ENCODE data around the gene ANKRD13C. TPM values are rescaled to one million over a fixed set of nuclear protein-coding genes. Genes with fewer than 3 reads are reported as not detected.
A peak's percentile ranks its signal among the peaks of the same experiment; 100 is the strongest.

ANKRD13C gene
- total RNA-seq, 1 experiment from 2014 or later = 14.4 TPM

DNA sequence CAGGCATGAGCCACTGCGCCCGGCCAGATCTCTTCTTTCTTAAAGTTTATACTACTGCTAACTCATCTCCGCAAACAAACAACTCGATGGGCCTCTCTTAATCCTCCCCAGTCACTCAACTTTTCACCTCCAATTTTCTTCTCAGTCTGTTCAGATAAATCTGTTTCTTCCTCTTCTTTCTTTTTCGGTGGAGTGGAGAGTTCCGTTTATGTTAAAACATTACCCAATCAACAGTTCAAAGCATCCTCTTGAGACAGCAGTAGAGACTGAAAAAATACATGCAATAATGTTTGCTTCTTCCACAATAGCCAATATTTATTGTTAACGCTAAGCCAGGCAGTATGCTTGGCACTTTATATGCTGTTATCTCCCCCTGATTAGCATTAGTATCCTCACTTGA lies 1.4 kb upstream of the ANKRD13C start:
- CTCF ChIA-PET = no interaction called here
- peaks cover 11% of the 10 kb centered on the region for H3K36me3 Mint-ChIP-seq (ENCODE audit: insufficient read depth, unreplicated experiment)
- intact Hi-C loops (cut with micrococcal nuclease; ENCODE audit: unreplicated experiment) = no loop called here
- H3K27ac Mint-ChIP-seq (ENCODE audit: unreplicated experiment) = peak overlapping the region; percentile 46
- Histone ChIP-seq H3K4me1 (0 out of 2 replicates have a peak, but pooled peaks cover 8% of the 10 kb centered on the region), H3K36me3 (ENCODE audit: control insufficient read depth, insufficient read depth, low read length) (no peaks in the 10 kb centered on the region), H3K4me3 (ENCODE audit: low read depth, low read length) (no peak overlapping the region), H3K9me3 (no peaks in the 10 kb centered on the region), H3K27me3 (replicated peaks; ENCODE audit: control insufficient read depth, insufficient read depth, low read length) (no peaks in the 10 kb centered on the region)
- no peaks in the 10 kb centered on the region for H3K27me3 Mint-ChIP-seq (ENCODE audit: insufficient read depth, unreplicated experiment)
- TF ChIP-seq CTCF (IDR thresholded peaks at IDR 0.05; ENCODE audit: insufficient read depth in 1 of 2, low read depth in 1 of 2, low read length in 1 of 2, severe bottlenecking in 1 of 2, unreplicated experiment in 1 of 2) = no peak
- H3K9me3 Mint-ChIP-seq (ENCODE audit: unreplicated experiment) = no peaks in the 10 kb centered on the region
- BruUV-seq (replicated peaks) = no TSS peak
- peaks cover 19% of the 10 kb centered on the region for H3K4me1 Mint-ChIP-seq (ENCODE audit: low read depth, unreplicated experiment)
- POLR2A ChIA-PET = no interaction called here
- DNase-seq = no peak
- peak overlapping the region; percentile 45 for H3K4me3 Mint-ChIP-seq (ENCODE audit: unreplicated experiment)

- TSS peak; percentile 87 for BruUV-seq (replicated peaks)
- TF ChIP-seq CTCF (IDR thresholded peaks at IDR 0.05; ENCODE audit: insufficient read depth in 1 of 2, low read depth in 1 of 2, low read length in 1 of 2, severe bottlenecking in 1 of 2, unreplicated experiment in 1 of 2) = no peak
- intact Hi-C loops (cut with micrococcal nuclease; ENCODE audit: unreplicated experiment) = no loop called here
- POLR2A ChIA-PET = interaction anchor here (0.6 to 3.5 kb wide), 6 partner anchors 22 to 164 kb away, joined by 3 to 36 read pairs (median 5); partner anchors contain the start of genes CTH and SRSF11
- Mint-ChIP-seq H3K36me3 (ENCODE audit: insufficient read depth, unreplicated experiment) (peaks cover 11% of the 10 kb centered on the region), H3K27ac (ENCODE audit: unreplicated experiment) (peak overlapping the region; percentile 94), H3K9me3 (ENCODE audit: unreplicated experiment) (no peaks in the 10 kb centered on the region), H3K4me1 (ENCODE audit: low read depth, unreplicated experiment) (peaks cover 19% of the 10 kb centered on the region), H3K27me3 (ENCODE audit: insufficient read depth, unreplicated experiment) (no peaks in the 10 kb centered on the region), H3K4me3 (ENCODE audit: unreplicated experiment) (peak overlapping the region; percentile 84)
- CTCF ChIA-PET = interaction anchor here (1.3 kb wide), 1 partner anchor 55 kb away, joined by 3 read pairs; no protein-coding TSS in a partner anchor
- no peak for DNase-seq
- 0 out of 2 replicates have a peak, but pooled peaks cover 8% of the 10 kb centered on the region for H3K4me1 ChIP-seq
- H3K27me3 ChIP-seq (replicated peaks; ENCODE audit: control insufficient read depth, insufficient read depth, low read length) = no peaks in the 10 kb centered on the region
- H3K9me3 ChIP-seq = no peaks in the 10 kb centered on the region
- peak overlapping the region; percentile 94 for H3K4me3 ChIP-seq (ENCODE audit: low read depth, low read length)
- no peaks in the 10 kb centered on the region for H3K36me3 ChIP-seq (ENCODE audit: control insufficient read depth, insufficient read depth, low read length)
Measured at GRCh38 chr1:70355111-70355407, 537 bp upstream of the ANKRD13C start.

GRCh38 chr1:70353601-70354331 lies 756 bp downstream of the ANKRD13C start:
- intact Hi-C loops (cut with micrococcal nuclease; ENCODE audit: unreplicated experiment) = loop anchor here (1.0 to 5.0 kb wide), 2 partner anchors 58 to 131 kb away; partner anchors contain the start of genes CTH and SRSF11

More at GRCh38 chr1:70353601-70354331, 756 bp downstream of the ANKRD13C start:
- 0 out of 2 replicates have a peak, but pooled peaks cover 8% of the 10 kb centered on the region for H3K4me1 ChIP-seq
- Mint-ChIP-seq H3K4me3 (ENCODE audit: unreplicated experiment) (peak overlapping the region; percentile 84), H3K4me1 (ENCODE audit: low read depth, unreplicated experiment) (peaks cover 13% of the 10 kb centered on the region), H3K9me3 (ENCODE audit: unreplicated experiment) (no peaks in the 10 kb centered on the region), H3K27ac (ENCODE audit: unreplicated experiment) (peak overlapping the region; percentile 94), H3K27me3 (ENCODE audit: insufficient read depth, unreplicated experiment) (no peaks in the 10 kb centered on the region), H3K36me3 (ENCODE audit: insufficient read depth, unreplicated experiment) (peaks cover 11% of the 10 kb centered on the region)
- DNase-seq = no peak
- H3K36me3 ChIP-seq (ENCODE audit: control insufficient read depth, insufficient read depth, low read length) = no peaks in the 10 kb centered on the region
- no peaks in the 10 kb centered on the region for H3K27me3 ChIP-seq (replicated peaks; ENCODE audit: control insufficient read depth, insufficient read depth, low read length)
- POLR2A ChIA-PET = interaction anchor here (0.6 to 3.5 kb wide), 6 partner anchors 8 to 200 kb away, joined by 3 to 36 read pairs (median 5); partner anchors contain the start of genes CTH and SRSF11
- no peak for TF ChIP-seq CTCF (IDR thresholded peaks at IDR 0.05; ENCODE audit: insufficient read depth in 1 of 2, low read depth in 1 of 2, low read length in 1 of 2, severe bottlenecking in 1 of 2, unreplicated experiment in 1 of 2)
- CTCF ChIA-PET = interaction anchor here (1.3 kb wide), 1 partner anchor 57 kb away, joined by 3 read pairs; no protein-coding TSS in a partner anchor
- no TSS peak for BruUV-seq (replicated peaks)
- no peaks in the 10 kb centered on the region for H3K9me3 ChIP-seq
- peak overlapping the region; percentile 94 for H3K4me3 ChIP-seq (ENCODE audit: low read depth, low read length)

Measured in Caco-2 (cell line).